Measurements from ENCODE around the gene DPF1. TPM values are rescaled to one million over a fixed set of nuclear protein-coding genes. Genes with fewer than 3 reads are reported as not detected.

The DPF1 gene
- total and polyA plus RNA-seq, 2 experiments from 2014 or later = 1.2 to 2.7 TPM

DNA sequence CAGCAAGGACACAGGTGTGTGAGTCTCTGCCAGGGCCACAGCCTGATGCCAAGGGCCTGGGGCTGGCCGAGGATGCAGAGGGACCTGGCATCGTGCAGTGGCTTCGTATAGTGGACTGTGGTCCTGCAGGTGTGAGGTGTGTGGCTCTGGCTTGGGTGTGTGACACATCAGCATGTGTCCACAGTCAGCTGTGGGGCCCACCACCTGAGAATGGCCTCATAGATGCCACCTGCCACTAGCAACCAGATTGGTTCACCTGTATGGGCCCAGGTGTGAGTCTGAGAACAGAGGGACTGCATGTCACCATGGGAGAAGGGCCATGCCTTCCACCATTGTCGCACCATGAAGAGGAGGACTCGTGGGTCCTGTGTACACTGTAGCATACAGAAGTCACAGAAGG lies 29.8 kb upstream of the DPF1 start:
- Histone ChIP-seq H3K9me2 (replicated peaks; ENCODE audit: insufficient read depth) (no peaks in the 10 kb centered on the region), H3K27me3 (no peaks in the 10 kb centered on the region), H3K79me2 (peaks cover 15% of the 10 kb centered on the region), H4K20me1 (ENCODE audit: insufficient read depth, poor library complexity, severe bottlenecking) (no peaks in the 10 kb centered on the region), H3K4me3 (no peak overlapping the region), H3K27ac (peak overlapping the region; percentile 97), H3K9me3 (ENCODE audit: low read depth) (no peaks in the 10 kb centered on the region), H2AFZ (no peak overlapping the region), H3K4me1 (ENCODE audit: insufficient read depth) (peaks cover 56% of the 10 kb centered on the region), H3K4me2 (peak overlapping the region; percentile 71), H3K36me3 (replicated peaks; ENCODE audit: insufficient read depth, low read depth) (no peaks in the 10 kb centered on the region)
- WGBS (ENCODE audit: low lambda C conversion rate, missing lambda C conversion rate) = 93% methylated on average over 5 of the region's 5 CpGs
- no peak for DNase-seq (ENCODE audit: low spot score)
- TF ChIP-seq EZH2phosphoT487 (IDR thresholded peaks at IDR 0.05; ENCODE audit: low read depth, severe bottlenecking, unreplicated experiment) (no peak), EZH2 (IDR thresholded peaks at IDR 0.05; ENCODE audit: borderline replicate concordance) (no peak)

DNA sequence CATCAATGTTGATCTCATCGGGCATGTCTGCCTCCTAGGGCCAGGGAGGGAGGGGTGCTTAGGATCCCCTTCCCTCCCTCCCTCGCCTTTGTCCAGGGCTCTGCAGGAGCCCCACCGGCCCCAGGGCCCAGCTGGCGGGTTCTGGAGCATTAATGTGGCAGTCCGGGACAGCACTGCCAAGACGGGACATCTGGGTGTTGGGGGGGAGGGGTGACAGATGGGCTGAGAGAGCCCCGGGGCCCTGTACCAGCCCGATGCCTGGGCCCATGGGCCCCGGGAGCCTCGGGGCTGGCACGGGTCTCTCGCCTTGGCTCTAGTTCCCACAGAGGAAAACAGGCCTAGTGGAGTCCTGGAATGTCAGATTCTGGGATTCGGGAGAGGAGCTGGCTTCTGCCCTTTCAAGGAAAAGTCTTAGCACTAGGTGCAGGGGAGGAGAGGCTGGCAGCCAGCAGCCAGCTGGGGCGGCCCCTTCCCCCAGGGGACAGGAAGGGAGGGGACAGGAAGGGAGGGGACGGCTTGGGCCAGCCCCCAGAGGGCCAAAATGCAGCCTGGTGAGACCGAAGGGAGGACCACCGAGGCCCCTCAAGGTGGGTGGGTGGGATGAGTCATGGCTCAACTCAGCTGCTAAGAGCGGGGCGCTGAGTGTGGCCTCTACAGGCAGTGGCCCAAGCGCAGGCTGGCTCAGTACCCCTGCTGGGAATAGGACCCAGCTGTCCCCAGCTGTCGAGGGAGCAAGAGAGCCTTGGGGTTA lies 29.1 kb upstream of the DPF1 start:
- Histone ChIP-seq H4K20me1 (ENCODE audit: insufficient read depth, poor library complexity, severe bottlenecking) (no peaks in the 10 kb centered on the region), H3K4me2 (peak overlapping the region; percentile 71), H3K4me1 (ENCODE audit: insufficient read depth) (peaks cover 62% of the 10 kb centered on the region), H3K36me3 (replicated peaks; ENCODE audit: insufficient read depth, low read depth) (no peaks in the 10 kb centered on the region), H3K9me3 (ENCODE audit: low read depth) (no peaks in the 10 kb centered on the region), H3K9me2 (replicated peaks; ENCODE audit: insufficient read depth) (no peaks in the 10 kb centered on the region), H3K4me3 (no peak overlapping the region), H3K27me3 (no peaks in the 10 kb centered on the region), H3K27ac (peak overlapping the region; percentile 97), H2AFZ (no peak overlapping the region), H3K79me2 (peaks cover 15% of the 10 kb centered on the region)
- peak; percentile 40 for DNase-seq (ENCODE audit: low spot score)
- TF ChIP-seq EZH2 (IDR thresholded peaks at IDR 0.05; ENCODE audit: borderline replicate concordance) = no peak
- TF ChIP-seq CTCF (IDR thresholded peaks at IDR 0.05; ENCODE audit: poor library complexity) = no peak
- no peak for TF ChIP-seq EZH2phosphoT487 (IDR thresholded peaks at IDR 0.05; ENCODE audit: low read depth, severe bottlenecking, unreplicated experiment)
- WGBS (ENCODE audit: low lambda C conversion rate, missing lambda C conversion rate) = 46% methylated on average over 18 of the region's 21 CpGs

- no peak for TF ChIP-seq EZH2 (IDR thresholded peaks at IDR 0.05; ENCODE audit: borderline replicate concordance)
- TF ChIP-seq CTCF (IDR thresholded peaks at IDR 0.05; ENCODE audit: poor library complexity) = no peak
- no peak for TF ChIP-seq EZH2phosphoT487 (IDR thresholded peaks at IDR 0.05; ENCODE audit: low read depth, severe bottlenecking, unreplicated experiment)
Observed at GRCh38 chr19:38252385-38252784, 28.4 kb upstream of the DPF1 start.

GRCh38 chr19:38251564-38252051 lies 27.6 kb upstream of the DPF1 start:
- Histone ChIP-seq H3K9me3 (ENCODE audit: low read depth) (no peaks in the 10 kb centered on the region), H3K27me3 (no peaks in the 10 kb centered on the region), H3K4me2 (peak overlapping the region; percentile 71), H3K4me1 (ENCODE audit: insufficient read depth) (peaks cover 62% of the 10 kb centered on the region), H2AFZ (peak overlapping the region; percentile 6), H4K20me1 (ENCODE audit: insufficient read depth, poor library complexity, severe bottlenecking) (no peaks in the 10 kb centered on the region), H3K36me3 (replicated peaks; ENCODE audit: insufficient read depth, low read depth) (no peaks in the 10 kb centered on the region), H3K27ac (peak overlapping the region; percentile 97), H3K79me2 (peaks cover 15% of the 10 kb centered on the region), H3K9me2 (replicated peaks; ENCODE audit: insufficient read depth) (no peaks in the 10 kb centered on the region), H3K4me3 (no peak overlapping the region)
- DNase-seq (ENCODE audit: low spot score) = peak; percentile 56
- 28% methylated on average over 8 of the region's 10 CpGs for WGBS (ENCODE audit: low lambda C conversion rate, missing lambda C conversion rate)
- no peak for TF ChIP-seq EZH2phosphoT487 (IDR thresholded peaks at IDR 0.05; ENCODE audit: low read depth, severe bottlenecking, unreplicated experiment)
- no peak for TF ChIP-seq CTCF (IDR thresholded peaks at IDR 0.05; ENCODE audit: poor library complexity)
- TF ChIP-seq EZH2 (IDR thresholded peaks at IDR 0.05; ENCODE audit: borderline replicate concordance) = no peak

More at GRCh38 chr19:38252385-38252784, 28.4 kb upstream of the DPF1 start:
- DNase-seq (ENCODE audit: low spot score) = no peak
- H3K9me2 ChIP-seq (replicated peaks; ENCODE audit: insufficient read depth) = no peaks in the 10 kb centered on the region
- WGBS (ENCODE audit: low lambda C conversion rate, missing lambda C conversion rate) = 91% methylated on average over 5 of the region's 5 CpGs
- no peaks in the 10 kb centered on the region for H3K36me3 ChIP-seq (replicated peaks; ENCODE audit: insufficient read depth, low read depth)
- no peaks in the 10 kb centered on the region for H4K20me1 ChIP-seq (ENCODE audit: insufficient read depth, poor library complexity, severe bottlenecking)
- H3K9me3 ChIP-seq (ENCODE audit: low read depth) = no peaks in the 10 kb centered on the region
- no peaks in the 10 kb centered on the region for H3K27me3 ChIP-seq
- peak overlapping the region; percentile 71 for H3K4me2 ChIP-seq
- H3K4me1 ChIP-seq (ENCODE audit: insufficient read depth) = peaks cover 62% of the 10 kb centered on the region
- H2AFZ ChIP-seq = no peak overlapping the region
- peaks cover 15% of the 10 kb centered on the region for H3K79me2 ChIP-seq
- H3K27ac ChIP-seq = peak overlapping the region; percentile 97
- no peak overlapping the region for H3K4me3 ChIP-seq
